NK-92 treated with Interleukin-12 subunit alpha and Interleukin-12 subunit beta, amount 100 ng/mL, for 24 hours (cell line): ENCODE data around the gene MLF2.
"Not testable (repeated sequence)": the region's sequence is repeated elsewhere in the genome, so short reads cannot be mapped to it uniquely, and the experiment has no call there.

Experiments used
- DNase-seq: peaks from one replicate; lab custom pipeline; 2025; lab: John Stamatoyannopoulos, UW

MLF2 gene

DNA sequence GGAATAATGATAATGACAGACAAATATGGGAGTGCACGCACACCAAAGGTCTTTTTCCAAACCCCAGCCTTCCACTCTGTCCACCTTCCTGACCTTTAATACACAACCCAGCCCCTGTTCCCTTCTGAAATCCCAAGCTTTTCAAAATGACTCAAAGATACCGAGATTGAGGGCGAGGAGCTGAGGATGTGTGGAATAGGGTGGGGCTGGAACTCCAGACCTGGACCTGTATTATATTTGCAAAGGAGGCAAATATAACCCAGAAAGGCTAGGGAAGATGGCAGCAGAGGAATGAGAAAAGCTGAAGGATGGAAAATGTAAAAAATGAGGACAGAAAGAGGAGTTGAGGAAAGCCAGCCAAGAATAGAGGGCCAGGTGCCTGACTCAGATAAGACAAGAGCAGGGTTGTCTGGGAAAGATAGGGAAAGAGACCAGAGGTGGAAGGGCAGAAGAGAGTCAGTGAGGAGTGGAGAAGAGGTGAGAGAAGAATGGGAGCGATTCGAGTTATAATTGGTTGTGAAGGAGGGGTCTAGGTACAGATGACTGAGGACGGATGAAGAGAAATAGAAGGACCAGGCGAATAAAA lies 12.2 kb upstream of the MLF2 start:
- DNase-seq: no peak

GRCh38 chr12:6764011-6764828 lies 11.3 kb upstream of the MLF2 start:
- DNase-seq: no peak

DNA sequence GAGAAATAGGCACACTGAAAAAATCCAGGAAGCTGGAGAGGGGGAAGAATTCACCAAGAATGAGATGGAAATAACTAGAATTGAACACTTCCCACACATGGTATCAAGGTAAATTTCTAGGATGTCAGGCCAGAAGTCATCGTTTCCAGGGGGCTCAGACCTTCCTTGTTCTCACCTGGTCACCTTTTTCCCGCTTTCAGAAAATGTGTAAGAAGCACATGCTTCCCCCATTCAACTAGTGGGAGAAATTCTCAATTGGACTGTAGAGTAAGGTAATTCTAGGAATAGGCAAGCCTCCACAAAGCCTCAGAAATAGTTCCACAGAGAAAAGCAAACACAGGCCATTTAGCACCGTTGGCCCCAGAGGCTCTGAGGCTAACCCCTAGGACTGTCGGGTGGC lies 10.4 kb upstream of the MLF2 start:
- DNase-seq: no peak

- DNase-seq: no peak
Measured at GRCh38 chr12:6759741-6760140, 6.8 kb upstream of the MLF2 start.

DNA sequence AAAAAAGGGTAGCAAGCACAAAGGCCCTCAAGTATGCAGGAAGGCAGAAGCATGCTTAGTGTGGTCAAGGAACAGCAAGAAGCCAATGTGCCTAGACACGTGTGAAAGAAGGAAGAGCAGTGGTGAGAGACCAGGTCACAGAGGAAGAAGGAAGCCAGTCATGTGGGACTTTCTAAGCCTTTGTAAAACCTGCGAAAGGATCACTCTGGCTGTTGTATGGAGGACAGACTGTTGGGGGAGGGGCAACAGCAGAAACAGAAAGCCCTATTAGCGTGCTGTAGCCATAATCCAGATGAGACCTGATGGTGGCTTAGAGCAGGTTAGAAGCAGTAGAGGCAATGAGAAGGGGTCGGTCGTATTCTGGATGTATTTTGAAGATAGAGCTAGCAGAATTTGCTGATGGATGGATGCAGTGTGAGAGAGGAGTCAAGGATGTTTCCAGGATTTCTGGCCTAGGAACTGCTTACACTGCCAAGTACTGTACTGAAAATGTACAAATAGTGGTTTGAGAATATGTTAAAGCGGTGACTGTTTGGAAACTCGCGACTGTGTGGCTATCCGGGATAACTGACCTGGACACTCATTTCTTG lies 5.7 kb upstream of the MLF2 start:
- DNase-seq: no peak

- no peak for DNase-seq
Measured at GRCh38 chr12:6757028-6757690, 4.2 kb upstream of the MLF2 start.

DNA sequence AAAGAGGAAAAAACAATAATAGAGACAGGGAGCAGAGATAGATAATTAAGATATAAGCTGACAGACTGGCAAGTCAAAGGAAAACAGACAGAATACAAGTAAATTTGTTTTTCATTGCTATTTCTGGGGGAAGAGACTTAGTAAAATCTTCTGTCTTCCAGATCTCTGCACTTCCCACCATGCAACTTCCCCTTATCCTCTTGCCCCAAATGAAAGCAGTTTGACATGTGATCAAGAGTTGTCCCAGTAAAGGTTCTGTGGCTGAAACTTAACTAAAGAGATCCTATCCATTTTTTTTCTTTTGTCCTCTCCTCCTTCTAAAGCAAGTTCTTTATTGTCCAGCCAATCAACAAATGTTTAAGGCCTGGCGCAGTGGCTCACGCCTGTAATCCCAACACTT lies 1.5 kb upstream of the MLF2 start:
- no peak for DNase-seq

- DNase-seq: no peak
Measured at GRCh38 chr12:6753772-6754356, 923 bp upstream of the MLF2 start.

- DNase-seq: no peak
Measured at GRCh38 chr12:6752167-6752920, 597 bp downstream of the MLF2 start.

- no peak for DNase-seq
Measured at GRCh38 chr12:6751767-6752166, 1.2 kb downstream of the MLF2 start.

GRCh38 chr12:6750506-6750905 lies 2.4 kb downstream of the MLF2 start:
- no peak for DNase-seq

- no peak for DNase-seq
Measured at GRCh38 chr12:6748761-6749160, 4.2 kb downstream of the MLF2 start.

DNA sequence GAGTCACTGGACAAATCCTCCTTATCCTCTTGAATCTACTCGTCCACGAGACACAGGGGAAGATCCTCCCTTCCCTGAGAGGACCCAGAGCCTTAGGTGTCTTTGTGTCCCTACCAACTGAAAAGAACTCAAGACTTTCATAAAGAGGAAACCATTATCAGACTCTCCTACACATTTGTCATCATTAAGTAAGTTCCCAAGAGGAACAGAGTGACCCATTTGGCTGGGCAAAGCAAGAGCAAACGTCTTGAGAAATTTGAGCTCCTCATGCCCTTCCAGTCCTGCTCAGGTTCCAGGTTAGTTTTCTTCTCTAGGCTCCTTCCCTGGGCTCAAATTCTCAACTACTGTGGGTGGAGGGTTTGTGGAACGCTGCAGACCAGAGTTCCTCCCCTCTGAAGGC lies 5.7 kb downstream of the MLF2 start:
- DNase-seq: no peak

DNA sequence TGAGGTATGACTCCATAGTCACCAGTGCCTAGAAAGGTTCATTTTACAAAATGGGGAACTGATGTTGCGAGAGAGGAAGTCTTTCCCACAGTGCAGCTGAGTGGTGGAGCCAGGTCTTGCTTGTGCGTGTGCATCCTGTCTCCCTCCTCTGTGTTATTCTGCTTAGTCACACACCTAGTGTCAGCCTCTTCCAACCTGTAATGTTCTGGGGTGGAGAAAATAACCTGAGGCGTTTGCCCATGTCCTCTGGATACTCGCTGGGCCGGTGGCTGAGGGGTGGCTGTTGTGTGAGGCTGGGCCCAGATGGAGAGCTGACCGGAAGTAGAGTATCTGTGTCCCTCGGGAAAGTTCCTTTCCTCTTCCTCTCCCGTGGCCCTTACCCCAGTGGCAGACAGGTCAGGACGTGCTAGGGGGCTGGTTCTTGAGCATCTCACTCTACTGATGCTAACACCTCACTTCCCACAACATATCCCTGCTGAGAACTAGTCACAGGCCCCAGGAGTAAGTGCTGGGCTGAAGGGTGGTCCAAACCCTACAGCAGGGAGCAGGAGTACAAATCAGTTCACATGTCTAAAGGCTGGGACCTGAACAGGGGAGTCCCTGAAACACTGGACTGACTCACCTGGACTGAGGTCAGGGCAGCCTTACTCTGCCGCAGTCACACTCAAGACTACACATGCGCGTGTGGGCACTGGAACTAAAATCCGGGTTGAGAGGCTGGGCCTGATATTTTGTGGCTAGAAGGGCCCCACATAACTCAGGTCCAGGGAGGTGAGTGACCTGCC lies 7.0 kb downstream of the MLF2 start:
- no peak for DNase-seq

DNA sequence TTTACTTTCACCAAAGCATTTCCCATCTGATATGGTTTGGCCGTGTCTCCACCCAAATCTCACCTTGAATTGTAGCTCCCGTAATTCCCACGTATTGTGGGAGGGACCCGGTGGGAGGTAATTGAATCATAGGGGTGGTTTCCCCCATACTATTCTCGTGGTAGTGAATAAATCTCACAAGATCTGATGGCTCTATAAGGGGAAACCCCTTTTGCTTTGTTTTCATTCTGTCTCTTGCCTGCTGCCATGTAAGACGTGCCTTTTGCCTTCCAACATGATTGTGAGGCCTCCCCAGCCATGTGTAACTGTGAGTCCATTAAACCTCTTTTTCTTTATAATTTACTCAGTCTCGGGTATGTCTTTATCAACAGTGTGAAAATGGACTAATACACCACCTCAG lies 9.6 kb downstream of the MLF2 start:
- not testable (repeated sequence) for DNase-seq

- DNase-seq: no peak
Measured at GRCh38 chr12:6742834-6743233, 10.1 kb downstream of the MLF2 start.

DNA sequence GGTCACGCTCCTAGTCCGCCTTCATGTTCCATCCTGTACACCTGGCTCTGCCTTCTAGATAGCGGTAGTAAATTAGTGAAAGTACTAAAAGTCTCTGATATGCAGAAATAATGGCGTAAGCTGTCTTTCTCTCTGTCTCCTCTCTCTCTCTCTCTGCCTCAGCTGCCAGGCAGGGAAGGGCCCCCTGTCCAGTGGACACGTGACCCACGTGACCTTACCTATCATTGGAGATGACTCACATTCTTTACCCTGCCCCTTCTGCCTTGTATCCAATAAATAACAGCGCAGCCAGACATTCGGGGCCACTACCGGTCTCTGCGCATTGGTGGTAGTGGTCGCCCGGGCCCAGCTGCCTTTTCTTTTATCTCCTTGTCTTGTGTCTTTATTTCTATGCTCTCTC lies 10.9 kb downstream of the MLF2 start:
- not testable (repeated sequence) for DNase-seq

- no peak for DNase-seq
Measured at GRCh38 chr12:6736754-6737153, 16.2 kb downstream of the MLF2 start.

DNA sequence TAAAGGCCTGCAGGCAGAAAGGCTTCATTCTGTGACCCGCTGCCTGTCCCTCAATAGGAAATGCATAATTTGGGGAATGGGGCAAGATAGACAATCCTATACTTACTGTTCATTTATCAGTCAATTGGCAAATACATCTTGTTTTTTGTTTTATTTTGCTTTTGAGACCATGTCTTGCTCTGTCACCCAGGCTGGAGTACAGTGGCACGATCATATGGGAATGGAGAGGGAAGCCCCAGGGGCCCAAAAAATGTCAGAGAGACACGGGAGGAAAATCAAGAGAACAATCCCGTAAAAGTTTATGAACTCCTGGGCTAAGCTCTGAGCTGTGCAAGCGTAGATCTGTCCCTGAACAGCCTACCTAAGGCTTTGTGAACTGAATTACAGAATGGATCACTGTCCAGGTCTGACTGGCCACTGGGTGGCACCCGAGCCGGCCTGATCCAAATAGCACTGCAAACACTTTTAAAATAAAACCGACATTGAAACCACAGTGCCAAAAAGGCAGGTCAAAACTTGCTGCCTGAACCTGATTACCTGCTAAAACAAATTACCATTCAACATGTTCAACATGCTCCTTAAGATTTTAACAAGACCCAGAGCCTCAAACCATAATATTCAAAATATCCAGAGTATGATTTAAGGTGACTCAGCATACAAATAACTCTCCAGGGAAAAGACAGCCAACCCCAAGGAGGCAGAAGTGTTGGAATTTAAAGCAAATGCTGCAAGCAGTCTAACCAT lies 17.3 kb downstream of the MLF2 start:
- DNase-seq: peak; percentile 15
